ENCODE results near the gene ADAMTS18. TPM values are rescaled to one million over a fixed set of nuclear protein-coding genes. Genes with fewer than 3 reads are reported as not detected.

ADAMTS18 gene
- total and polyA plus RNA-seq, 2 donors from 2014 or later = 0.06 to 0.60 TPM

DNA sequence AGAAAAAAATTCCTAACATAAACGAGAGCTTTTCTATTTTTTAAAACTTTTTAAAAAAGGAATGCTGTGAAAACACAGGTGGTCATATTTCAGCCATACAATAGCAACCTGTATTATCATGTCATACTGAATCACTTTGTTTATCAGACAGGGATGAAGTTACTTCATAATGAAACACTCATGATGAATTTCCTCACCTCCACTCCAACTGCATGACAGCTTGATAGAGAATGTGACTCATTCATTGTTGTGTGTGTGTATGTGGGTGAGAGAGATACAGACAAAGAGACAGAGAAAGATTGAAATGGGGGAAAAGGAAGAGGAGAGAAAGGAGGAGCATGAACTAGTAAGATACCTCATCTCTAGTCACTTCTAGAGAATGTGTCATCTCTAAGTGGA is 126.7 kb downstream of the ADAMTS18 start:
- H3K9ac ChIP-seq (ENCODE audit: low read length in 3 of 3) = no peak overlapping the region
- no peaks in the 10 kb centered on the region for H3K36me3 ChIP-seq (ENCODE audit: control insufficient read depth in 2 of 3, insufficient read depth in 3 of 3, low read length in 3 of 3)
- no peaks in the 10 kb centered on the region for H3K4me1 ChIP-seq (ENCODE audit: control insufficient read depth in 2 of 3, insufficient read depth in 2 of 3, low read depth in 1 of 3, low read length in 3 of 3)
- H3K9me3 ChIP-seq (ENCODE audit: control insufficient read depth in 2 of 3, insufficient read depth in 1 of 3, low read length in 3 of 3) = no peaks in the 10 kb centered on the region
- no peaks in the 10 kb centered on the region for H3K27me3 ChIP-seq (ENCODE audit: control insufficient read depth, insufficient read depth, low read length)
- FAIRE-seq (no peak), DNase-seq (no peak)
- TF ChIP-seq CTCF (IDR thresholded peaks at IDR 0.05; ENCODE audit: borderline replicate concordance, extremely low read depth, insufficient read depth) = no peak
- intact Hi-C loops (cut with DNase I) = no loop called here
- no peak overlapping the region for H3K27ac ChIP-seq (ENCODE audit: low read depth in 2 of 2, low read length in 2 of 2)
- no peak overlapping the region for H3K4me3 ChIP-seq (ENCODE audit: low read length in 3 of 3)

DNA sequence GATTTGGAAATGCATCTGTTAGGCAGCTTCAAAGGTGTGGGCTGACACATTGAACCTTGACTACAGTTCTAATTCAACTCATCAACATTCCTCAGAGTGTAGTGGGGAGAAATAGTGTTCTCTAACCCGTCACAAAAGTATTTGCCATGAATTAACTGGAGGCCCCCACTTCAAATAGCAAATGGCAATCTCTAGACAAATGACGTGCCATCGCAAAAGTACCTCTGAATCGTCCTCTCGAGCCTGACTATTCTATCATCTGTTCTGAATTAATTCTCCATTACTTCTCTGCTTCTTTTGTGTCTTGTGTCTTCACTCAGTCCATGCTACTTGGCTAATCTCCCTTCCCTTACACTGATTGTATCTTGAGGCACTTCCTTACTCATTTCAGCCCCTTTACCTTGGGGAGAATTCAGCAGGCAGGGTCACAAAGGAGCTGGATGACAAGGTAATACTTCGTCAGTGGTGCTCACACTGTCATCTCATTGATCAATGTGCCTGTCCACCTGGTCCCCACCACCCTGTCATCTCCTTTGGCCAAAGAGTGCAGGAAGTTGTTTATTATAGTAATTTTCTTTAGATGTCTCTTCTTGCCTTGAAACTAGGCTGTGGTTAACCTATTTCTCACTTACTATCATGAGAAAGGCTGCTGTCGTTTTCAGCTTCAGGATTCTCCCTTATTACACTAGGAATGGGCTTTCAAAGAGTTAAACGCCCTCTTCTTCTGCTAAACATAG is 127.2 kb downstream of the ADAMTS18 start:
- intact Hi-C loops (cut with DNase I) = no loop called here
- H3K36me3 ChIP-seq (ENCODE audit: control insufficient read depth in 2 of 3, insufficient read depth in 3 of 3, low read length in 3 of 3) = no peaks in the 10 kb centered on the region
- no peak overlapping the region for H3K9ac ChIP-seq (ENCODE audit: low read length in 3 of 3)
- DNase-seq (no peak), FAIRE-seq (no peak)
- TF ChIP-seq CTCF (IDR thresholded peaks at IDR 0.05; ENCODE audit: borderline replicate concordance, extremely low read depth, insufficient read depth) = no peak
- no peaks in the 10 kb centered on the region for H3K9me3 ChIP-seq (ENCODE audit: control insufficient read depth in 2 of 3, insufficient read depth in 1 of 3, low read length in 3 of 3)
- H3K4me1 ChIP-seq (ENCODE audit: control insufficient read depth in 2 of 3, insufficient read depth in 2 of 3, low read depth in 1 of 3, low read length in 3 of 3) = no peaks in the 10 kb centered on the region
- no peak overlapping the region for H3K4me3 ChIP-seq (ENCODE audit: low read length in 3 of 3)
- H3K27ac ChIP-seq (ENCODE audit: low read depth in 2 of 2, low read length in 2 of 2) = no peak overlapping the region
- H3K27me3 ChIP-seq (ENCODE audit: control insufficient read depth, insufficient read depth, low read length) = no peaks in the 10 kb centered on the region

GRCh38 chr16:77306075-77306474 is 128.8 kb downstream of the ADAMTS18 start:
- Histone ChIP-seq H3K27me3 (ENCODE audit: control insufficient read depth, insufficient read depth, low read length) (no peaks in the 10 kb centered on the region), H3K27ac (ENCODE audit: low read depth in 2 of 2, low read length in 2 of 2) (no peak overlapping the region), H3K36me3 (ENCODE audit: control insufficient read depth in 2 of 3, insufficient read depth in 3 of 3, low read length in 3 of 3) (no peaks in the 10 kb centered on the region), H3K4me1 (ENCODE audit: control insufficient read depth in 2 of 3, insufficient read depth in 2 of 3, low read depth in 1 of 3, low read length in 3 of 3) (no peaks in the 10 kb centered on the region), H3K9ac (ENCODE audit: low read length in 3 of 3) (no peak overlapping the region), H3K4me3 (ENCODE audit: low read length in 3 of 3) (no peak overlapping the region), H3K9me3 (ENCODE audit: control insufficient read depth in 2 of 3, insufficient read depth in 1 of 3, low read length in 3 of 3) (no peaks in the 10 kb centered on the region)
- FAIRE-seq (no peak), DNase-seq (no peak)
- intact Hi-C loops (cut with DNase I) = no loop called here
- TF ChIP-seq CTCF (IDR thresholded peaks at IDR 0.05; ENCODE audit: borderline replicate concordance, extremely low read depth, insufficient read depth) = no peak

- no peak for DNase-seq
- FAIRE-seq = no peak
- no peaks in the 10 kb centered on the region for H3K27me3 ChIP-seq (ENCODE audit: control insufficient read depth, insufficient read depth, low read length)
- H3K9me3 ChIP-seq (ENCODE audit: control insufficient read depth in 2 of 3, insufficient read depth in 1 of 3, low read length in 3 of 3) = no peaks in the 10 kb centered on the region
- no peaks in the 10 kb centered on the region for H3K4me1 ChIP-seq (ENCODE audit: control insufficient read depth in 2 of 3, insufficient read depth in 2 of 3, low read depth in 1 of 3, low read length in 3 of 3)
- TF ChIP-seq CTCF (IDR thresholded peaks at IDR 0.05; ENCODE audit: borderline replicate concordance, extremely low read depth, insufficient read depth) = no peak
- H3K27ac ChIP-seq (ENCODE audit: low read depth in 2 of 2, low read length in 2 of 2) = no peak overlapping the region
- H3K9ac ChIP-seq (ENCODE audit: low read length in 3 of 3) = no peak overlapping the region
- intact Hi-C loops (cut with DNase I) = no loop called here
- H3K4me3 ChIP-seq (ENCODE audit: low read length in 3 of 3) = no peak overlapping the region
- H3K36me3 ChIP-seq (ENCODE audit: control insufficient read depth in 2 of 3, insufficient read depth in 3 of 3, low read length in 3 of 3) = no peaks in the 10 kb centered on the region
Observed at GRCh38 chr16:77304877-77305276, 130.0 kb downstream of the ADAMTS18 start.

Measured in kidney (tissue), 14 donors.